GM19463 (cell line): ENCODE measurements around the gene ACTA1.
"Not testable (repeated sequence)": the region's sequence is repeated elsewhere in the genome, so short reads cannot be mapped to it uniquely, and the experiment has no call there.

Experiments
- ATAC-seq: cut with Tn5 transposase; IDR thresholded peaks from one replicate; pipeline ENCODE4 v1.9.1; 2021; ENCODE audit warnings: mild to moderate bottlenecking, moderate library complexity; ENCODE audit not compliant: unreplicated experiment

ACTA1 gene

DNA sequence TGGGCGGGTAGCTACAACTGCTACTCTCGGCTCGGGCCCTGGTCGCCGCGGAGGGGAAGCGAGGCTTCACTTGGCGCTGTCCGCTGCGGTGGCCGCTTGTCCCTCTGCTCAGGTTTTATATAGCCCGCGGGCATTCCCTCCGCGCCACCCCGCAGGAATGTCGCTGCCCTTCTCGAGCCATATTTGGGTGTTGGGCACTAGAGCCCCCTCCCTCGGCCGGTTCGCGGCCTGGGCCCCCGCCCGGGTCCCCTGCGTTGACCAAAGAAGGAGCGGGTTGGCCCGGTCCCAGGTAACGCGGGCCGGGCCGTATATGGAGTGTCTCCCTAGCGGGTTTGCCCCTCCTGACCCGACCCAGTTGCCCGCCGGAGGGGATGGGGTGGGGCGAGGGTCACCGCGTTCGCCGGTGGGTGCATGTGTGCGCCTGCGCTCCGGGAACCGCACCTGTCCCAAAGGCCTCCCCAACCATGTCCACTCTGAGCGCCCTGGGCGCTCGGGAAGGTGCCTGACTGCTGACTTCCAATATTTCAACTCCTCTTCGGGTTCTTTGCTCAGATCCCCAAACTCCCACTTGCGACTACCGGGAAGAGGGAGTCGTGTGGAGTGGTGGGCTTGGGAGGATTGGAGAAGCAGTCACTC lies at the start of gene ACTA1:
TSS of gene ACTA1 (minus strand) at position 90 of the 636 bp plus-strand sequence. CDS start 979 bp downstream, outside the sequence.
- no peak for ATAC-seq

GRCh38 chr1:229482511-229482910 lies 48.6 kb upstream of the ACTA1 start:
- ATAC-seq = no peak

- no peak for ATAC-seq
Observed at GRCh38 chr1:229480495-229480894, 46.6 kb upstream of the ACTA1 start.

GRCh38 chr1:229479660-229480399 lies 45.9 kb upstream of the ACTA1 start:
- peak; percentile 66 for ATAC-seq

DNA sequence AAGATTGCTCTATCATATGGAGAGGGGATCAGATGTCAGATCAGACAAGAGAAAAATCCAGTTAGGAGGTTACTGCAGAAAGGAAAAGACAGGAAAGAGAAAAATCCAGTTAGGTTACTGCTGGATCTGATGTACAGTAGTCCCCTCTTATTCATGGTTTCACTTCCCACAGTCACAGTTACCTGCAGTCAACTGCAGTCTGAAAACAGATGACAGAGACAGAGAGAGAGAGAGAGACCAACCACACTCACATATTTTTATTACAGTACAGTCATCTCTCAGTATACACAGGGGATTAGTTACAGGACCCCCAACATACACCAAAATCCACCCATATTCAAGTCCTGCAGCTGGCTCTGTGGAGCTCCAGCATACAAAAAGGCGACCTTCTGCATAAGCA lies 45.0 kb upstream of the ACTA1 start:
- peak; percentile 68 for ATAC-seq

- not testable (repeated sequence) for ATAC-seq
Observed at GRCh38 chr1:229475859-229476258, 42.0 kb upstream of the ACTA1 start.

- ATAC-seq = no peak
Observed at GRCh38 chr1:229474509-229474908, 40.6 kb upstream of the ACTA1 start.

DNA sequence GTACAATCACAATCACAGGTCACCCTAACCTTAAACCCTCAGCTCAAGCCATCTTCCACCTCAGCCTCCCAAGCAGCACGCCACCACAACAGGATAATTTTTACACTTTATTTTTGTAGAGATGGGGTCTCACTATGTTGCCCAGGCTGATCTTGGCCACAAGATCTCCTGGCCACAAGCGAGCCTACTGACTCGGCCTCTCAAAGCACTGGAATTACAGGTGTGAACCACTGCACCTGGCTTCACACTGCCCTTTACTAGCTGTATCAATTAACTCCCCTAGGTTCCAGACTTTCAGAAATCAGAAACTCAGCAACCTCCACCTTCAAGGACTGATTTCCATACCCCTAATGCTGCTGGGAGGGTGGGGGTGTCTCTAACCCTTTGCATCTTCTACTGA lies 37.3 kb upstream of the ACTA1 start:
- ATAC-seq = no peak

DNA sequence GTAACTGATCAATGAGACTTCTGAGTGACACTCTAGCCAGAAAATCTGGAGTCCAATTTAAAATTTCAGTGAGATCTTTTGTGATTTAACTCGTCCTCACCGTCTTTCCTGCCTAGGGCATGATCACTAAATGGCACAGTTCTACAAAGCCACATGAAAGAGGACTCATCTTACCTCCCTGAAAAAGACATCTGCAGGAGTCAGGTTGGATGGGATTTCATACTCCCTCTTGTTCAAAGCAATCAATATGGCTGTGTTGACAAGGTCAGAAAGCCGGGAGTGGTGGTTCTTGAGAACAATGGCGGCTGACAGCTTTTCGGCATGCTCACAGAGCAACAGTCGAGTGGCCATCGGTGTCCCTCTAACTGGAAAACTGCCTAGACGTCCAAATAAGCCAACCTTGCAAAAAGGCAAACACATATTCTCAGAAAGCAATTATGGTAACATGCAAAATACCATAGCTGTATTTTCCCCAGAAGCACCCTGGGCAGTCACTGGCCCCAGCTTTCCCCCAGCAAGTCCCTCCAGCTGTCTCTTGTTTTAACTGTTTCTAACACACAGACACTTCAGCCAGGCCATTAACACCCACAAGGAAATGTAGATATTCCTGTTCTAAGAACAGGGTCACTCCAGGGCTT lies 36.6 kb upstream of the ACTA1 start:
- no peak for ATAC-seq

GRCh38 chr1:229466887-229467286 lies 33.0 kb upstream of the ACTA1 start:
- ATAC-seq = no peak

GRCh38 chr1:229464672-229465071 lies 30.8 kb upstream of the ACTA1 start:
- ATAC-seq = no peak

DNA sequence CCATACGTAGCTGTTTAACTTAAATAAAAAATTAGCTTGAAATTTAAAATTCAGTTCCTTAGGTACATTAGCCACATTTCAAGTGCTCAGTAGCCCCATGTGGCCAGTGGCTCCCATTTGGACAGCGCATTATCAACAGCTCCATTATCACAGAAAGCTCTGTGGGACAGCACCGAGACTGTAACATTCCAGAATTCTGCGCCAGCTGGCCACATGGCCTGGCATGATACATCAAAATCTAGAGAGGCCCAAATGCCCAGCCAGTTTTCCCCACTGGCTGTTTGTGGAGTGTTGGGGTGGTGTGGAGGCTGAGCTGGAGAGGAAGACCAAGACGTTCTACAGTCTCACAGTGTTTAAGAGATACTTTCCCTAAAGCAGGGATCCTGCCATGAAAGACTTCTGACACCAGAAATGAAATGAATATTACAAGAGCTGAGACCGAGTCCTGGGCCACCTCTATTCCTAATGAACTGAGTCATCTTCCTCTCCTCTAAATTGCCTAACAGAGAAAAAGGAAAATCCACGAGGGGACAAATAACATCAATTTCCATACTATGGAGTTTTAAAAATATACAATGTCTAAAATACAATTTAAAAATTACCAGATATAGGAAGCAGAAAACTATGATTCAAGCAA lies 27.3 kb upstream of the ACTA1 start:
- ATAC-seq = no peak

DNA sequence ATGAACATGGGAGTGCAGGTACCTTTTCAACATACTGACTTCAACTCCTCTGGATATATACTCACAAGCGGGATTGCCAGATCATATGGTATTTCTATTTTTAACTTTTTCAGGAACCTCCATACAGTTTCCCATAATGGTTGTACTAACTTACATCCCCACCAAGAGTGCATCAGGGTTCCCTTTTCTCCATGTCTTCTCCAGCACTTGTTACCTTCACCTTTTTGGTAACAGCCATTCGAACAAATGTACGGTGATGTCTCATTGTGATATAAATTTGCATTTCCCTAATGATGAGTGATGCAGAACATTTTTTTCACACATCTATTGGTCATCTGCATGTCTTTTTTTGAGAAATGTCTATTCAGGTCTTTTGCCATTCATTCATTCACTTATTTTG lies 25.9 kb upstream of the ACTA1 start:
- no peak for ATAC-seq

- no peak for ATAC-seq
Observed at GRCh38 chr1:229457436-229457835, 23.5 kb upstream of the ACTA1 start.

GRCh38 chr1:229456016-229456415 lies 22.1 kb upstream of the ACTA1 start:
- no peak for ATAC-seq

DNA sequence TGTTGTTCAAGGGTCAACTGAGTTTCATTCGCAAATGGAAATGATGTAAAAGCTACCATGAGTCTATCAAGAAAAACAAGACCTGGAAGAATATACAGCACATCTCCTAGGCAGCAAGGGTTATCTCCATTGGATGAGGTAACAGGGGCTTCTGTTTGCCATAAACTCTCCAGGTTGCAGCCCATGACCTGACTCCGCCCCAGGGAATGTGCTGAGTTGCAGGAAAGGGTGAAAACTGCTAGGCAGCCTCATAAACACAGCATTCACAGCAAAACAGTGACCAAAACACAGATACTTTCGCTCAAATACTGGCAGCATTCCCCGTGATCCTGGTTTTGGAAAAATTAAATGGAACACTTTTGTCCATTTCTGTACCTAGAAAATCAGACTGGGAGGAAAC lies 20.2 kb upstream of the ACTA1 start:
- no peak for ATAC-seq

DNA sequence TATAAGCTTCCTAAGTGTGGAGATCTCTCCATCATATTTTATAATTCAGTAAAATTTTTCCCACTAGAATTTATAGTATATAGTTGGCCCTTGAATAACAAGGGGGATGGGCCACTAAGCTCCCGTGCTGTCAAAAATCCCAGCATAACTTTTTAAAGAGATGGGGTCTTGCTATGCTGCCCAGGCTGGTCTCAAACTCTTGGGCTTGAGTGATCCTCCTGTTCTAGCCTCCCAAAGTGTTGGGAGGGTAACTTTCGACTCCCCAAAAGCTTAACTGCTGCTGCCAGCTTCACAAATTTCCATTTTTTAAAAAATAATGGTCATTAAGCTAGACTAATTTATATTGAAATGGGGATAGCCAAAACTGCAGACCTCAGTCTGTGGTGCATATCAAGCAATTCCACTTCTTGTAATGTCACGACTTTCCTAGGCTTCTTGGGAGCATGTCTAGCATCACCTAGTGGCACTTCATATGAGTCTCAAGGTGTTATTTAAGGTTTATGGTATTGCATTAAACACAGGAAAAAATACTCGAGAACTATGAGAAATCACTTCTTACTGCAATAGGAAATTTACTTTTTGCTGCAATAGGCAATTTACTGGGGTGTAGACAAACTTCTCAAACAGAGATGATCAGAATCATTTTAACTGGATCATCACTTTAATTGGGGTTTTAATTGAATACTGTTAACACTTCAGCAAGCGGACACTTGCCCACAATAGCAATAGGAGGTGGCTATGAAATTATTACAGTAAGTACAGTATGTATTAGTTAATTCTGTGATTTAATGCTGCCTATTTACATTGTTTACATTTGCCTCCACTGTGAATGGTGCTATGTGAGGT lies 19.3 kb upstream of the ACTA1 start:
- no peak for ATAC-seq

- no peak for ATAC-seq
Observed at GRCh38 chr1:229448845-229449244, 15.0 kb upstream of the ACTA1 start.

DNA sequence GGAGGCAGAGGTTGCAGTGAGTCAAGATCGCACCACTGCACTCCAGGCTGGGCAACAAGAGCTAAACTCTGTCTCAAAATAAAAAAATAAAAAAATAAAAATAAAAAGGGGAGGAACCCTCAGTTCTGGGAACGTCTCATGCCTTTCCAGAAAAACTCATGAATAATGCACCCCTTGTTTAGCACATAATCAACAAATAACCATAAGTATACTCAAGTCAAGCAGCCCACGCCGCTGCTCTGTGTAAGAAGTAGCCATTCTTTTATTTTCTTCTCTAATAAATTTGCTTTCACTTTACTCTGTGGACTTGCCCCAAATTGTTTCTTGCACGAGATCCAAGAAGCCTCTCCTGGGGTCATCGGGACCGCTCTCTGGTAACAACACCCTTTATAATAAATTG lies 14.5 kb upstream of the ACTA1 start:
- no peak for ATAC-seq

DNA sequence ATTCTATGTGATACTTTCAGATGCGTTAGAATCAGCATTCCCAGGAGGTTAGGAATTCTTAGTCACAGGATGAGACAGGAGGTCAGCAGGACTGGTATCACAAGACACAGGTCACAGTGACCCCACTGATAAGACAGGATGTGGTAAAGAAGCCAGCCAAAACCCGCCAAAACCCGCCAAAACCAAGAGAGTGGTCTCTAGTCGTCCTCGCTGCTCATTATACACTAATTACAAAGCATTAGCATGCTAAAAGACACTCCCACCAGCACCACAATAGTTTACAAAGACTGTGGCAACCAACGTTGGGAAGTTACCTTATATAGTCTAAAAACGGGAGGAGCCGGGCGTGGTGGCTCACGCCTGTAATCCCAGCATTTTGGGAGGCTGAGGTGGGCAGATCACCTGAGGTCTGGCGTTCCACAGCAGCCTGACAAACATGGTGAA lies 13.9 kb upstream of the ACTA1 start:
- no peak for ATAC-seq

DNA sequence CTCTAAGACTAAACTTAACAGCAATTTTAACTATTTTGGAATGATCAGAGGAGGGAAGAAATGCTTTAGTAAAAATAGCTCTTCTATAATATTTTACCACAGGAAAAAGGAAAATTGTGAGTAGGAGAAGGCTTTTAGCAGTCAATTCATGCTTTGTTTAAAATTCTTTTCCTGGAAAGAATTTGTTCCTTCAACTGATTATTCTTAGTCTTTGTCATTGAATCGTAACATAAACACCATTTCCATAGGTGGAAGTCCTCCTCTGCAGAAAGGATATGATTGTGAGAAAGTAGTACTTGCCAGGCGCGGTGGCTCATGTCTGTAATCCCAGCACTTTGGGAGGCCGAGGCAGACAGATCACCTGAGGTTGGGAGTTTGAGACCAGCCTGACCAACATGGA lies 11.9 kb upstream of the ACTA1 start:
- no peak for ATAC-seq
